Testis (tissue), 5 donors: ENCODE measurements around the gene KRTAP5-9. TPM values are rescaled to one million over a fixed set of nuclear protein-coding genes. Genes with fewer than 3 reads are reported as not detected.

Experiments used
- DNase-seq: peaks from one replicate; pipeline ENCODE4 v3.0.0-alpha.2; 2019
- H3K27ac ChIP-seq, 2 donors: fragments of 200-600 bp; sonication (generic); one replicate each; pipeline ENCODE4 v1.5.1; 2019
- H3K27me3 ChIP-seq: fragments of 200-600 bp; sonication (generic); one replicate; pipeline ENCODE4 v1.5.1; 2019
- H3K36me3 ChIP-seq: fragments of 200-600 bp; sonication (generic); one replicate; pipeline ENCODE4 v1.5.1; 2017; ENCODE audit warnings: low read depth; ENCODE audit errors: missing control alignments
- H3K4me1 ChIP-seq: fragments of 200-600 bp; sonication (generic); one replicate; pipeline ENCODE4 v1.5.1; 2019
- H3K4me3 ChIP-seq, 2 donors: fragments of 200-600 bp; sonication (generic); one replicate each; pipeline ENCODE4 v1.5.1; 2017 to 2019
- H3K9me3 ChIP-seq: fragments of 200-600 bp; sonication (generic); one replicate; pipeline ENCODE4 v1.5.1; 2017
- POLR2A ChIP-seq: fragments of 450-650 bp; IDR thresholded peaks from one replicate; pipeline ENCODE4 v1.6.1; 2017; ENCODE audit warnings: antibody characterized with exemption, mild to moderate bottlenecking, moderate library complexity
- WGBS, 2 donors: methylation state at CpG; one replicate each; pipeline ENCODE4 v1.1.5; 2018; 5-methylcytosine and 5-hydroxymethylcytosine counted together
- intact Hi-C: fragments of 100-400 bp; cut with DNase I; formaldehyde crosslinking; loops from one replicate; pipeline ENCODE4 v1.15.1; 2023; ENCODE audit warnings: low total_unique reads
- long read RNA-seq, 2 donors: transcript quantifications; one replicate each; lab custom pipeline, GENCODE V29; 2026
- polyA plus RNA-seq: library from polyadenylated mRNA; stranded (reverse); fragments of 350-450 nt; fragmentation: Illumina TruSeq; extraction: RNeasy Lipid Tissue Mini Kit (QIAGEN cat#74804); gene quantifications from one replicate; pipeline ENCODE4 v1.2.3, GENCODE V29; 2014; ENCODE audit warnings: low read depth, low replicate concordance; ENCODE audit not compliant: insufficient read depth
- total RNA-seq, 2 donors: library from RNA; depleted of rRNA; stranded (reverse); fragments of >200 nt; gene quantifications; one replicate each; pipeline ENCODE4 v1.2.3, GENCODE V29; 2016
- TF ChIP-seq, protein P1 (sequence below), 3 experiments: fragments of 450-650 bp in 2 of 3; fragments of 200-600 bp in 1 of 3; sonication (generic) in 1 of 3; IDR thresholded peaks; one replicate each; pipeline ENCODE4 v1.5.1; 2016 to 2019; ENCODE audit warnings: antibody characterized with exemption in 3 of 3, mild to moderate bottlenecking in 2 of 3, moderate library complexity in 1 of 3

The KRTAP5-9 gene, protein sequence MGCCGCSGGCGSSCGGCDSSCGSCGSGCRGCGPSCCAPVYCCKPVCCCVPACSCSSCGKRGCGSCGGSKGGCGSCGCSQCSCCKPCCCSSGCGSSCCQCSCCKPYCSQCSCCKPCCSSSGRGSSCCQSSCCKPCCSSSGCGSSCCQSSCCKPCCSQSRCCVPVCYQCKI
- total RNA-seq (1 to 10 TPM; 1.4 to 3.6 TPM), polyA plus RNA-seq (1.5 TPM)
- long read RNA-seq, donor 1: 0 reads
- long read RNA-seq, donor 2: 0 reads

DNA sequence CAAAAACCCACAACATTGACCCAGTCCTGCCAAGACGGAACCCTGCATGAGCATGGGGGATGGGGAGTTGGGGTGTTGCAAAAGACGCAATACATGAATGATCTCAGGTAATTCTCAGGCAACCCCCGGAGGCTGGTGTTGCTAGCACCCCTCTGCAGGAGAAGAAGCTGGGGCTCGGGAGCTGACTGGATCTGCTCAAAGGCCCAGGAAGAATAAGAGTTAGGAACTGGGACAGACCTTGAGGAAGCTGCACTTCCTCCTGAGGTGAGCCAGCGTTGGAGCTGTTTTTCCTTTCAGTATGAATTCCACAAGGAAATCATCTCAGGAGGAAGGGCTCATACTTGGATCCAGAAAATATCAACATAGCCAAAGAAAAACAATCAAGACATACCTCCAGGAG, at the start of gene KRTAP5-9:
KRTAP5-9 (plus strand) TSS at position 301 of the 400 bp plus-strand sequence. CDS start 238 bp downstream, outside the sequence.
- H3K27ac ChIP-seq: no peak within 1 kb of the TSS
- WGBS, 2 donors: 72 to 83% methylated on average over 5 of the region's 5 CpGs
- DNase-seq: no peak
- H3K4me1 ChIP-seq: no peaks in the 10 kb centered on the region
- H3K36me3 ChIP-seq: no peaks in the 10 kb centered on the region
- no peak within 1 kb of the TSS for H3K4me3 ChIP-seq
- intact Hi-C loops: no loop called here
- no peaks in the 10 kb centered on the region for H3K9me3 ChIP-seq
- H3K27me3 ChIP-seq: no peaks in the 10 kb centered on the region
- no peak for TF ChIP-seq POLR2A
- TF ChIP-seq, protein P1, sequence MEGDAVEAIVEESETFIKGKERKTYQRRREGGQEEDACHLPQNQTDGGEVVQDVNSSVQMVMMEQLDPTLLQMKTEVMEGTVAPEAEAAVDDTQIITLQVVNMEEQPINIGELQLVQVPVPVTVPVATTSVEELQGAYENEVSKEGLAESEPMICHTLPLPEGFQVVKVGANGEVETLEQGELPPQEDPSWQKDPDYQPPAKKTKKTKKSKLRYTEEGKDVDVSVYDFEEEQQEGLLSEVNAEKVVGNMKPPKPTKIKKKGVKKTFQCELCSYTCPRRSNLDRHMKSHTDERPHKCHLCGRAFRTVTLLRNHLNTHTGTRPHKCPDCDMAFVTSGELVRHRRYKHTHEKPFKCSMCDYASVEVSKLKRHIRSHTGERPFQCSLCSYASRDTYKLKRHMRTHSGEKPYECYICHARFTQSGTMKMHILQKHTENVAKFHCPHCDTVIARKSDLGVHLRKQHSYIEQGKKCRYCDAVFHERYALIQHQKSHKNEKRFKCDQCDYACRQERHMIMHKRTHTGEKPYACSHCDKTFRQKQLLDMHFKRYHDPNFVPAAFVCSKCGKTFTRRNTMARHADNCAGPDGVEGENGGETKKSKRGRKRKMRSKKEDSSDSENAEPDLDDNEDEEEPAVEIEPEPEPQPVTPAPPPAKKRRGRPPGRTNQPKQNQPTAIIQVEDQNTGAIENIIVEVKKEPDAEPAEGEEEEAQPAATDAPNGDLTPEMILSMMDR (IDR thresholded peaks at IDR 0.05): no peak

DNA sequence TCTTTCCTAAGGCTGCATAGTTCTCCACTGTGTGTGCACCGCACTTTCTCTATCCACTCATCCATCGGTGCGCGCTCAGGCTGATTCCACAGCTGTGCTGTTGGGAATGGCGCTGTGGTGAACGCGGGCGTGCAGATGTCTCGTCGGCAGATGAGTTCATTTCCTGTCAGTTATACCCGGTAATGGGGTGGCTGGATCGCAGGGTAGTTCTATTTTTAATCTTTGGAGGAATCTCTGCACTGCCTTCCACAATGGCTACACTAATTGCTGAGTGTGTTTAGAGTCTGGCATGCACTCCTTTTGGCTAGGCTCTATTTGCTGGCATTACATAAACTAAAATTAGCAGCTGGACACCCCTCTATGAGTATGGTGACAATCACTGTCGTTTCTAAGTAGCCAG, 49.1 kb upstream of the KRTAP5-9 start:
- TF ChIP-seq, protein P1 (IDR thresholded peaks at IDR 0.05): no peak
- no peak for TF ChIP-seq POLR2A
- 88 to 91% methylated on average over 13 of the region's 13 CpGs for whole genome bisulfite sequencing, 2 donors
- no peak for DNase-seq
- H3K27ac ChIP-seq: no peak overlapping the region
- no peaks in the 10 kb centered on the region for H3K36me3 ChIP-seq
- H3K4me1 ChIP-seq: no peaks in the 10 kb centered on the region
- no peak overlapping the region for H3K4me3 ChIP-seq
- H3K9me3 ChIP-seq: no peaks in the 10 kb centered on the region
- no peaks in the 10 kb centered on the region for H3K27me3 ChIP-seq
- intact Hi-C loops: no loop called here

DNA sequence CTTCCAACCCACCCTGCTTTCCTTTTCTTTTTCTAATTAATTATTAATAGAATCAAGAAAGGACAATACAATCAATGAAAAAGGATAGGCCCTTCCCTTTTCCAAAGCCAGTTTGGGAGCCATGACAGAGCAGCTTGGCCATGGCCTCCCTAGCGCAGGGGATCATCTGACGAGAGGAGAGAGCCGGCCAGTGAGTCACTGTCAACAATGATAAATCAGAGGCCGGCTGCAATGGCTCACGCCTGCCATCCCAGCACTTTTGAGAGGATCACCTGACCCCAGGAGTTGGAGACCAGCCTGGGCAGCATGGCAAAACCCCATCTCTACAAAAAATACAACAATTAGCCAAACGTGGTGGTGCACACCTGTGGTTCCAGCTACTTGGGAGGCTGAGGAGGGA, 48.7 kb upstream of the KRTAP5-9 start:
- Histone ChIP-seq H3K4me1 (no peaks in the 10 kb centered on the region), H3K36me3 (no peaks in the 10 kb centered on the region), H3K27me3 (no peaks in the 10 kb centered on the region), H3K9me3 (no peaks in the 10 kb centered on the region), H3K27ac (no peak overlapping the region), H3K4me3 (no peak overlapping the region)
- 87 to 98% methylated on average over 6 of the region's 6 CpGs for WGBS, 2 donors
- intact Hi-C loops: no loop called here
- TF ChIP-seq POLR2A: no peak
- TF ChIP-seq, protein P1 (IDR thresholded peaks at IDR 0.05): no peak
- DNase-seq: no peak

GRCh38 chr11:71500601-71501021, 47.6 kb upstream of the KRTAP5-9 start:
- Histone ChIP-seq H3K4me1 (no peaks in the 10 kb centered on the region), H3K27me3 (no peaks in the 10 kb centered on the region), H3K9me3 (no peaks in the 10 kb centered on the region), H3K27ac (no peak overlapping the region), H3K36me3 (no peaks in the 10 kb centered on the region), H3K4me3 (no peak overlapping the region)
- no peak for TF ChIP-seq POLR2A
- TF ChIP-seq, protein P1 (IDR thresholded peaks at IDR 0.05): no peak
- 56 to 63% methylated on average over 4 to 6 of the region's 6 CpGs for WGBS, 2 donors
- DNase-seq: peak; percentile 63
- intact Hi-C loops: no loop called here
